GM21526 (cell line): Measurements from ENCODE around the gene PTK7.

Experiments
- ATAC-seq: cut with Tn5 transposase; IDR thresholded peaks from one replicate; pipeline ENCODE4 v1.9.1; 2021; ENCODE audit warnings: moderate library complexity; ENCODE audit not compliant: unreplicated experiment, low FRiP score

Gene PTK7

DNA sequence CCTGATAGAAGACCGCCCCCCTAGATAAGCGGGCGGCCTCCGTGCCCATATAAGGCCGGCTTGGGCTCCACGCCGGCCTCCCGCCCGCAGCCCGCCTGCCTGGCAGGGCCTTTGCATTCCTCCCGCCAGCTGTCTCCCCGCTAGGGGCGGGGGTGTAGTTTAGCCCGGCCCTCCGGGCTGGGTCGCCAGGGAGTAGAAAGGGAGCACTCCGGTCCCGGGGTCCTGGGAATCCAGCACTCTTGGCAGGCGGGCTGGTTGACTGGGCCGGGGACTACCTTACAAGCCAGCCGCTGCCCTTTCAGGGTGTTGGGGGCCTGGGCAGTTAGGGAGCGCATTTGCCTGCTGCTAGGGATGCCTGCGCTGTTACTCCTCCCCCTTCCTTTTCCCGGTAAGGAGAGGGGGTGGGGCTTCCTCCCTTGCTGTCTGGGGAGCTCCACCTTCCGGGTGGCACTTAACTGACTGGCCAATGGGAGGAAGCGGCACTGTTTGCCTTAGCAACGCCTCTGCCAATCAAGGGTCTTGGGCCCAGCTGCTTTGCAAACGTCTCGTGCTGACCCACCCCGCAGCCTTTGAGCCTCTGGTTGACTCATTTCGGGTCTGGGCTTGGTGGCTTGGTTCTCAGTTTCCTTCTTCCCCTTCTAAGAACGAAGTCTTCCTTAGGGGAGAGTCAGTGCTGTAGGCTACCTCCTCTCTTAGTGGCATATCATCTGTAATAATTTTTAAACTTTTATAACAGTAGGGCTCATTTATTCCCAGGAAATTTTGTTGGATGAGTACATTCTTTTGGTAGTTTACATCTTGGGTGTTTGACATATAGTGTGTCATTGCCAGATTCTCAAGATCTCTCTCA, 98.4 kb downstream of the PTK7 start:
- peak; percentile 60 for ATAC-seq

DNA sequence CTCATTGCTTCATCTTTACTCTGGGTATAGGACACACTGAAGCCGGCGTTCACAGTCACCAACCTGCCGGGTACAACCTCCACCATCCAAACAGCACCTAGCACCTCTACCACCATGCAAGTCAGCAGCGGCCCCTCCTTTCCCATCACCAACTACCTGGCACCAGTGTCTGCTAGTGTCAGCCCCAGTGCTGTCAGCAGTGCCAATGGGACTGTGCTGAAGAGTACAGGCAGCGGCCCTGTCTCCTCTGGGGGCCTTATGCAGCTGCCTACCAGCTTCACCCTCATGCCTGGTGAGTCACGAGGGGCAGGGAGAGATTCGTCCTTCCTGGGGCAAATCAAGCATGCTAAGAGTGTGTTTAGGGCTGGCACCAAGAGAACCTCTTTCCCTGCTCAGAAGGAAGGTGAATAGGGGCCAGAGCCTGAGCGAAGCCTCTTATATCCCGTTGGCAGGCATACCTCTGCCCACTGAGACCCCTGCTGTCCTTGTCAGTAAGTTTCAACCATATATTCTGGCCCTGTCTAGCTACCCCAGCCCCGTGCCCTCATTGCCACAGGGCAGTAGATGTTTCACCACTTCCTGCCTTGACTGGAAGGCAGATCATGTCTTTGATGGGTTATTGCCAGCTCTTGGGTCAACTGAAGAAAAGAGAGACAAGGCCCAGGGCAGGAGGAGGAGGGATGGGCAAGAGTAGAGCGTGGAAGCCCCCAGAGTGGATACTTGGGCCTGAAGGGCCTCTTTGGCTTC, 99.7 kb downstream of the PTK7 start:
- ATAC-seq: no peak

DNA sequence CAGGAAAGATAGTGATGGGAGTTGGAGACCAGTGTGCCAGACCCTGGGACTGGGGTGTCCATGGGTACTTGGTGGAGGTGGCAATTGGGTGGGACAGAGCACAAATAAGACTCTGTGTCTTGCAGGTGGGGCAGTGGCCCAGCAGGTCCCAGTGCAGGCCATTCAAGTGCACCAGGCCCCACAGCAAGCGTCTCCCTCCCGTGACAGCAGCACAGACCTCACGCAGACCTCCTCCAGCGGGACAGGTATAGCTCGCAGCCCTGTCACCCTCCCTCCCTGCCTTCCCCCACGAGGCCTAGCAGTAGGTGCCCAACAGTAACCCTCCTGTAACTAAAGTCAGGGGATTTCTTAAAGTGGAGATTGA, 100.3 kb downstream of the PTK7 start:
- ATAC-seq: no peak

DNA sequence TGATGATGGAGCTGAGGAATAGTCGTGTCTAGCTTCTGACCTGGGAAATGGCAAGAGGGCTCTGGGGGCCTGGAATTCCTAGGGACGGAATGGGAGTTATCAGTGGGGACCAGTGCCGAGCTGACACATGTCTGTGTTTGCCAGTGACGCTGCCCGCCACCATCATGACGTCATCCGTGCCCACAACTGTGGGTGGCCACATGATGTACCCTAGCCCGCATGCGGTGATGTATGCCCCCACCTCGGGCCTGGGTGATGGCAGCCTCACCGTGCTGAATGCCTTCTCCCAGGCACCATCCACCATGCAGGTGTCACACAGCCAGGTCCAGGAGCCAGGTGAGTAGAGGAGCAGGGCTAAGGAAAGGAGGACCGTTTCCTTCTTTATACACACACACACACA, 102.0 kb downstream of the PTK7 start:
- ATAC-seq: no peak

DNA sequence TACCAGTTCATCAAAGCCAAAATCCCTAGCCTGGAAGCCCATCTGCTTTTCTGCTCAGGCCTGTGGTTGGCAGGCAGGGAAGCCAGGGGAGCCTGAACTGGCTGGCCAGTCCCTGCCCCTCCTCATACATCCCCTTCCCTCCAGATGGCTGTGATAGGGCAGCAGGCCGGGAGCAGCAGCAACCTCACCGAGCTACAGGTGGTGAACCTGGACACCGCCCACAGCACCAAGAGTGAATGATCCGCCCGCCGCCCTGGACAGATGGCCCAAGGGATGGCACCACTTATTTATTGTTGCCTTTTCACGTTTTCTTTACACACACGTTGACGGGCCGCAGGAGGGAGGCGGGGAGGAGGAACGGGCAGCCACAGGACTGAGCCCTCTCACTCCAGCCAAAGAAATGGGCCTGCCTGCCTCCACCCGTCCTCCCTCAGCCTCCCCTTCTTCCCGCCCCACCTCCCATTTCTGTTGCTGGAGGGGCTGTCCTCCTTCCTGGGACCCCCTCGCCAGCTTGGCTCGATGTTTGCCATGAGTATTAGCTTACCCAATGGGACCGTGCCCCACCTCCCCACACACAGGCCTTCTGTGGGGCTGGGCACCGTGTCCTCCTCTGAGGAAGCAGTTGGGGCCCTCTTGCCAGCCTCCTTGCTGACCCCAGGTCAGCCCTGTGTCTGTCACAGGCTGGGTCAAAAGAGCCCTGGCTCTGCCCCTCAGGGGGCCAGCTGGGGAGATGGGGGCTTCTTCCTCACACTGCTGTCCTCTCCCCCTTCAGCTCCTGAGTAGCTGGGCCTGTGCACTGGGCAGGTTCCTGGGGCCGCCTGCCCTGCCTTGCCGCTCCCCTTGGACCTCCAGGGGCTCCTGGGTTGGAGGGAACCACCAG, 103.1 kb downstream of the PTK7 start:
- ATAC-seq: no peak

DNA sequence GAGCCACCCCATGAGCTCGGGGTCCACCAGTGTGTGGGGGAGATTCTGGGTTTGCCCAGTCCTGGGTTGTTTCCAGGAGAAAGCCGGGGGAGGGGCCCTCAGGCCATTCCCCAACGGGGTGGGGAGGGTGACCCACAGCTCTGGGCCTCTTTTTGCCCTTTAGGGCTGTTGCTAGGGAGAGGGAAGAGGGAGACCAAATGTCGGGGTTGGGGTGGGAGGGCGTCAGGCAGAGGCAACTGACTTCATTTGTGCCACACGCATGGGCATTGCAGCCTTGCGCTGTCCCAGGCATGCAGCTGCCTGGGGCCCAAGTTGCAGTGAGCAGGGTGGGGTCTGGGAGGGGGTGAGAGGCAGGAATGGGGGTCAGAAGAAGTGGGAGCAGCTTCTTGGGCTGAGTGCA, 103.9 kb downstream of the PTK7 start:
- no peak for ATAC-seq

DNA sequence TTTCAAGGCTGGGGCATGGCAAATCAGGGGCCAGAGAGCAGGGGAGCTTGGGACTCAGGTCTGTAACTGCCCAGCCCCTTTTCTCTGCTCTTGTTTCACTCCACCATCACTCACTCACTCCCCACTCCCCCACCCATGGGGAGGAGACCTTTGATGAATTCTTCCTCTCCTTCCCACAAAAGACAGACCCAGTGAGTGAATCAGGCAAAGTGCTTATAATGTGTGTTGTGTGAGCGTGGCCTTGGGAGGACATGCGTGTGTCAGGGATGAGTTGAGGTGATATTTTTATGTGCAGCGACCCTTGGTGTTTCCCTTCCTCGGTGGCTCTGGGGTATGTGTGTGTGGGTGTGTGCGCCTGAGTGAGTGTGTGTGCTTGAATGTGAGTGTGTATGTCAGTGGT, 104.9 kb downstream of the PTK7 start:
- ATAC-seq: no peak

DNA sequence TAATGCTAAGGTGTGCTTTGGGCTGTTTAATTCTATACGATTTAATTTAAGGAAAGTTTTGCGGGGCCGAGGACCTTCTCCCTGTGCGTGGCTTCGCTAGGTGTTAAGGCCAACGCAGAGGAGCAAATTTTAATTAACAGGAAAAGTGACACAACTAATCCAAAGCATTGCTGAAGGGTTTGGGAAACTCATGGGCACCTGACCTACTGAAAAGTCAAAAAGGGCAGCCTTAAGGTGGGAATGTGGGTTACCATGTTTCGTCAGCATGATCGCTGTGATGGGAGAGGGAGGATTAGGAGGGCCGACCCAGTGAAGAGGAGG, 105.5 kb downstream of the PTK7 start:
- no peak for ATAC-seq

DNA sequence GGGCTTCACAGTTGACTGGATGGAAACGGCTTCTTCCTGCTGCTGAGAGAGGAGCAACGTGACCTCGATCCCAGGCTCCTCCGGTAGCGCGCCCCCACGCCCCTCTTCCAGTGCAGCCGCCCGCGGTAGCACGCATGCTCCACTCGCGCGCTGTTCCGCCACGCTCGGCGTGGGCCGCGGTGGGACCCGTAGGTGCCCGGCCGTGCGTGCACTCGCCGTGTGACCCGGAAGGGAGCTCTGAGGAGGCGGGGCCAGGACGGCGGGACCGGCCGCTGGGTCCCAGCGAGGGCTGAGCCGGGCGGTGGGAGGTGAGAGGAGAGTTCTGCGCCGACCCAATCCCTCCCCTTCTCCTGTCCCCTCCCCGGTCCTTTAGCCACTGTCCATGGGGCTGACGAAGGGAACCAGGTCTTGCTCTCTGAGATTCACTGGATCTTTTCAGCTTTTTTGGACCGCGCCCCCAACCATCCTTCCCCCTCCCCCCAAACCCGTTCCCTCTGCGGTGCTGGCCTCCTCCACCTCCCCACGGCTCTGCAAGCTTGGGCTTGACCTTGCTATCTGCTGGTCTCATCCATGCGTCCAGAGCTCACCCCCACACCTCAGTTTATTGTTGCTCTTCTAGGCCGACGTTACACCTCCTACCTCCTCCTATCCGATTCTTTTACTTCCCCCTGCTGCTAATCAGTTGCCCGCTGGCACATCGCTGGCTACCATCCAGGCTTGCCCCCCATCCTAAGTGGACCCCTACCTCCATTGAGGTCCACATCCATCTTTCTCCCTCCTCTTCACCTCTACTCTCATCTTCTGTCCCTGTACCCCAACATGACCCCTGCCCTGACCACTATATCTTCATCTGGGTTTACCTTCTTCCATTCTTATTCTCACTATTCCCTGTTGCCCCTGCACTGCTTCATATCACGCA, 106.1 kb downstream of the PTK7 start, which contains the start of gene CUL9:
TSS of gene CUL9 (plus strand) at position 255 of the 919 bp plus-strand sequence. CDS start 2,115 bp downstream, outside the sequence.
- peak; percentile 85 for ATAC-seq

DNA sequence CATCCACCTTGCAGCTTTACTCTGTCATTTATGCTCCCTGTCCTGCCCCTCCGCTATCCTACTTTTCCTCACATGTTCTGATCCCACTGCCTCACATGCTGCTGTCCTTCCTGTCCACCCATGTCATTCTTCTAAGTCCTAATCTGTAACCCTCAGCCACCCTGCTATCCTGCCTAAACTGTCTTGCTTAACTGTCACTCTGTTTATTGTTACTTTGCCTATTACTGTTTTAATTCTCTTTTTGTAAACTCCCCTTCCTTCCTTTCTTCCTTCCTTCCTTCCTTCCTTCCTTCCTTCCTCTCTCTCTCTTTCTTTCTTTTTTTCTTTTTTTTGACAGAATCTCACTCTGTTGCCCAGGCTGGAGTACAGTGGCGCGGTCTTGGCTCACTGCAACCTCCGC, 107.3 kb downstream of the PTK7 start:
- ATAC-seq: no peak

DNA sequence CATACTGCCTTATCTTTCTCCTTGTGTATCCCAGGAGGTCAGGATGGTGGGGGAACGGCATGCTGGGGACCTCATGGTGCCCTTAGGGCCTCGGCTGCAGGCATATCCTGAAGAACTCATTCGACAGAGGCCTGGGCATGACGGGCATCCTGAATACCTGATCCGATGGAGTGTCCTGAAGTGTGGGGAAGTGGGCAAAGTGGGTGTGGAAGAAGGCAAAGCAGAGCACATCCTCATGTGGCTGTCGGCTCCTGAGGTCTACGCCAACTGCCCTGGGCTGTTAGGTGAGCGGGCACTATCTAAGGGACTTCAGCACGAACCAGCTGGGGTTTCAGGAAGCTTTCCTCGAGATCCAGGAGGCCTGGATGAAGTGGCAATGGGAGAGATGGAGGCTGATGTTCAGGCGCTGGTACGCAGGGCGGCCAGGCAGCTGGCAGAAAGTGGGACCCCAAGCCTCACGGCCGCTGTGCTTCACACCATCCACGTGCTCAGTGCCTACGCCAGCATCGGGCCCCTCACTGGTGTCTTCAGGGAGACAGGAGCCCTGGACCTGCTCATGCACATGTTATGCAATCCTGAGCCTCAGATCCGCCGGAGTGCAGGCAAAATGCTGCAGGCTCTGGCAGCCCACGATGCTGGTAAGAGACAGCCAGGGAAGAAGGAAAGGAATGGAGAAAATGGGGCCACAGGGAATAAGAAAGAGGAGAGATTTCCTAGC, 108.3 kb downstream of the PTK7 start:
- no peak for ATAC-seq

DNA sequence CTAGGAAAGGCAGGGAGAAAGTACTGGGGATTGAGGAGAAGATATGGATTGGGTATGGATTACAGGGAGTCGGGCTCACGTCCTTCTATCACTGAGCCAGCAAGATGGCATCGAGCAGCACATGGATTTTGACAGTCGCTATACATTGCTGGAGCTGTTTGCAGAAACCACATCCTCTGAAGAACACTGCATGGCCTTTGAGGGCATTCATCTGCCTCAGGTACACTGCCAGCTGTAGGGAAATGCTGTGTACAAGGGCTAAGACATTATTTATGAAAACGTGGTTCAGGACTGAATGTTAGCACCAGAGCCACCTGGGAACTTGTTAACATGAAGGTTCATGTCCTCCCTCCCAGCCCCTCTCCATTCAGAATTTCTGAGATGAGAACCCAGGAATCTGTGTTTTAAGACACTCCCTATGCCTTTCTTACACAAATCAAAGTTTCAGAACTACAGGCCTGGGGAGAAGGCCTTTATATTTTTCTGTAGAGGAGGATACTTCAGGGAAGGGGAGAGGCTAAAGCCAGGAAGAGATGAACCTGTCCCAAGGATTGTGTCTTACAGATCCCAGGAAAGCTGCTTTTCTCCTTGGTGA, 109.4 kb downstream of the PTK7 start:
- ATAC-seq: no peak

DNA sequence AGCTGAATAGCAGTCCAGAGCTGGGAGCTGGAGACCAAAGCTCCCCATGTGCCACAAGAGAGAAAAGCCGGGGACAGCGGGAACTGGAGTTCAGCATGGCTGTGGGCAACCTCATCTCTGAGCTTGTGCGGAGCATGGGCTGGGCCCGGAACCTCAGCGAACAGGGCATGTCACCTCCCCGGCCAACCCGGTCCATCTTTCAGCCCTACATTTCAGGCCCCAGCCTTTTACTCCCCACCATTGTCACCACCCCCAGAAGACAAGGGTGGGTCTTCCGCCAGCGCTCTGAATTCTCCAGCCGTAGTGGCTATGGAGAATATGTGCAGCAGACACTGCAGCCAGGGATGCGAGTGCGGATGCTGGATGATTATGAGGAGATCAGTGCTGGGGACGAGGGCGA, 109.9 kb downstream of the PTK7 start:
- ATAC-seq: no peak

DNA sequence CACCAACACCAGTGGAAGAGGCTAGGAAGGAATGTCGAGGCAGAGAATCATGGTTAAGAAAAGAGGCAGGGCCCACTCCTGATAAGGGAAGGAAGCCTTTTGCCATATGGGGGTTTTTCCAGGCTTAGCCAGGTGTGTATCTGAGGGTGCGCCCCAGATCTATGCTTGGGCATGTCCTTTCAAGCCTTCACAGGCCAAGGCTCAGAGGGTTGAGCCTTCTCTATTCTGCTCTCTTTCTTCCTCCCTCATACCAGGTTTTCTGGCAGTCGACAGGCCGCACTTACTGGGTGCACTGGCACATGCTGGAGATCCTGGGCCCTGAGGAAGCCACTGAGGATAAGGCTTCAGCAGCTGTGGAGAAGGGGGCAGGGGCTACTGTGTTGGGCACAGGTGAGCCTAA, 110.6 kb downstream of the PTK7 start:
- no peak for ATAC-seq

DNA sequence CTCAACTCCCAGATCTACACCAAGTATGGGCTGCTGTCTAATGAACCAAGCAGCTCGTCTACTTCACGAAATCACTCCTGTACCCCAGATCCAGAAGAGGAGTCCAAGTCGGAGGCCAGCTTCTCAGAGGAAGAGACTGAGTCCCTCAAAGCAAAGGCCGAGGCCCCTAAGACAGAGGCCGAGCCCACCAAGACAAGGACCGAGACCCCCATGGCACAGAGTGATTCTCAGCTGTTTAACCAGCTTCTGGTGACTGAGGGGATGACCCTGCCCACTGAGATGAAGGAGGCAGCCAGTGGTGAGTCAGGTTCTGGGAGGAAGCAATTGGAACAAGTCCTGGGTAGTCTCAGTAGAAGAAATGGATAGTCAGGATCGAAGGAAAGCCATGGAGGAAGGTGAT, 111.7 kb downstream of the PTK7 start:
- ATAC-seq: no peak

DNA sequence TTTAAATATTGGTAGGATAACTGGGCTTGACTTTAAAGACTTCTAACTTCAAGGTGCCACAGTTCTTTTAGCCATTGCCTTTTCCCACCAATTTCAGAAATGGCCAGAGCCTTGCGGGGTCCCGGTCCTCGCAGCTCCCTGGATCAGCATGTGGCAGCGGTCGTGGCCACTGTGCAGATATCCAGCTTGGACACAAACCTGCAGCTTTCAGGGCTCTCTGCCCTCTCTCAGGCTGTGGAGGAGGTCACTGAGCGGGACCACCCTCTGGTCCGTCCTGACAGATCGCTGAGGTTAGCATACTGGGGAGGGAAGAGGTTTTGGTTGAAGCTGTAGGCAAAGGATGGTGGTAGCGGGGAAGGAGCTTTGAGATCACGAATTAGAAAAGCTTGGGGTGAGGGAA, 112.3 kb downstream of the PTK7 start:
- ATAC-seq: no peak

DNA sequence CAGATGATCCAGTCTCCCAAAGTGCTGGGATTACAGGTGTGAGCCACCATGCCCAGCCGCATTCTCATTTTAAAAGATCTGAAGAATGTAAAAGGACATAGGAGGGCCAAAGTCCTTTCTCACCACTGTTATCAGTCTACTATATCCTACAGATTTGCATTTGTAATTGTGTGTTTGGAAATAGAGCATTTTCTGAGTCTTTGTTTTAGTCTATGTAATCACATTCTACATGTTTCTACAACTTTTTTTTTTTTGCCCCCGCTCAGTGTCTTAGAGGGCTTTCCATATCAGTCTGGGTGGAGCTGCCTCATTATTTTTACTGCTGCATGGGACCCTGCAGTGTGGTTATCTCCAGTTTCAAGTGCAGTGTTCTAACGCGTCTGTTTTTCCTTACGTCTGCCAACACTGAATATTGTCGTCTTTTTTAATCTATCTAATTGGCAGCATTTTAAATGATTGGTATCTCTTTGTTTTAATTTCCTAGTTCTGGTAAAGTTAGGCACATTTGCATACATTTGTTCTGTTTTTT, 113.7 kb downstream of the PTK7 start:
- ATAC-seq: no peak

DNA sequence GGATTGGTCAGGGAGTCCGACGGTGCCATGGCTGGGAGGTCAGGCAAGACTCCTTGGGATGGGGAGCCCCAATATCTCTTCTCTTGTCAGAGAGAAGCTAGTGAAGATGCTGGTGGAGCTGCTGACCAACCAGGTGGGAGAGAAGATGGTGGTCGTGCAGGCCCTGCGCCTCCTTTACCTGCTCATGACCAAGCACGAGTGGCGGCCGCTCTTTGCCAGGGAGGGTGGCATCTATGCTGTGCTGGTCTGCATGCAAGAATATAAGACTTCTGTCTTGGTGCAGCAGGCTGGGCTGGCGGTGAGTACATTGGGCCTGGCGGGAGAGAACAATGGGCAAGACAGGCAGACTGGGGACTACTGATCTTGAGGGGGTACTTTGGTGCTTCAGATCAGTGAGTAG, 116.8 kb downstream of the PTK7 start:
- ATAC-seq: no peak

DNA sequence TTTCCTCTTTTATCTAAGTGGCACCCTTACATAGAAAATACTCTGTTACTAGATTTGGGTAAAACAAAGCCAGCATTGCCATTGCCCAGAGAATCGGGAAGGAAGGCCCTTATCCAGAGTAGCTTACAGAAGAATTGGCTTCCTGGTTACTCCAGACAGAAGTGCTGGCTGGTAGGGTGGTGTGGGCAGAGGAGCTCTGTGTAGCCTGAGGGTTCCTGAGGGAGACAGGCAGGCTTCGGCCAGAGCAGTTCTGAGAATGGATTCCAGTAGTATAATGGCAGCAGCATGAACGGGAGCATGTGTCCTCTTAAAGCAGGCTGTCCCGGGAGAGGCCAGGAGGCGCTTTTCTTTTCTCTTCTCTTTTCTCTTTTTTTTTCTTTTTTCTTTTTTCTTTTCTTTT, 117.8 kb downstream of the PTK7 start:
- no peak for ATAC-seq
